HUES48 (cell line): Measurements from ENCODE around the gene NEAT1.

ENCODE experiments used
- H3K27ac ChIP-seq: one replicate; pipeline ENCODE4 v1.7.0; 2013; ENCODE audit warnings: low read depth, low read length, inconsistent platforms
- H3K27me3 ChIP-seq: 2 replicates; pipeline ENCODE4 v1.6.1; 2013; ENCODE audit warnings: mild to moderate bottlenecking, low read length; ENCODE audit not compliant: control insufficient read depth, insufficient read depth
- H3K36me3 ChIP-seq: 2 replicates; pipeline ENCODE4 v1.6.1; 2013; ENCODE audit warnings: low read length; ENCODE audit not compliant: control insufficient read depth, insufficient read depth
- H3K4me1 ChIP-seq: 2 replicates; pipeline ENCODE4 v1.6.1; 2013; ENCODE audit warnings: mild to moderate bottlenecking, low read length; ENCODE audit not compliant: control insufficient read depth, insufficient read depth
- H3K4me3 ChIP-seq: 2 replicates; pipeline ENCODE4 v1.5.1; 2013; ENCODE audit warnings: mild to moderate bottlenecking, low read depth, low read length
- H3K9ac ChIP-seq: 2 replicates; pipeline ENCODE4 v1.6.1; 2013; ENCODE audit warnings: mild to moderate bottlenecking, low read depth, low read length, moderate library complexity
- H3K9me3 ChIP-seq: 2 replicates; pipeline ENCODE4 v1.6.1; 2013; ENCODE audit warnings: low read length; ENCODE audit not compliant: control insufficient read depth, insufficient read depth

Gene NEAT1

GRCh38 chr11:65492387-65492636 lies 69.7 kb downstream of the NEAT1 start:
- H3K9me3 ChIP-seq: no peaks in the 10 kb centered on the region

GRCh38 chr11:65492637-65493366 lies 70.2 kb downstream of the NEAT1 start:
- Histone ChIP-seq H3K4me3 (no peak overlapping the region), H3K4me1 (peaks cover 64% of the 10 kb centered on the region), H3K27me3 (no peaks in the 10 kb centered on the region), H3K9me3 (no peaks in the 10 kb centered on the region), H3K36me3 (no peaks in the 10 kb centered on the region), H3K9ac (no peak overlapping the region), H3K27ac (peak overlapping the region; percentile 71)

More at GRCh38 chr11:65492387-65492636, 69.7 kb downstream of the NEAT1 start:
- Histone ChIP-seq H3K4me1 (peaks cover 66% of the 10 kb centered on the region), H3K4me3 (no peak overlapping the region), H3K9ac (no peak overlapping the region), H3K27me3 (no peaks in the 10 kb centered on the region), H3K36me3 (no peaks in the 10 kb centered on the region), H3K27ac (peak overlapping the region; percentile 71)

- H3K27me3 ChIP-seq: no peaks in the 10 kb centered on the region
- H3K27ac ChIP-seq: peak overlapping the region; percentile 71
- H3K4me1 ChIP-seq: peaks cover 61% of the 10 kb centered on the region
- H3K4me3 ChIP-seq: no peak overlapping the region
- H3K9me3 ChIP-seq: no peaks in the 10 kb centered on the region
- H3K9ac ChIP-seq: no peak overlapping the region
- no peaks in the 10 kb centered on the region for H3K36me3 ChIP-seq
Measured at GRCh38 chr11:65493367-65494176, 71.0 kb downstream of the NEAT1 start.
